ENCODE results near the gene TMEM205. TPM values are rescaled to one million over a fixed set of nuclear protein-coding genes. Genes with fewer than 3 reads are reported as not detected.

TMEM205 gene
- total and polyA plus RNA-seq, 2 experiments from 2014 or later: 123 to 293 TPM

DNA sequence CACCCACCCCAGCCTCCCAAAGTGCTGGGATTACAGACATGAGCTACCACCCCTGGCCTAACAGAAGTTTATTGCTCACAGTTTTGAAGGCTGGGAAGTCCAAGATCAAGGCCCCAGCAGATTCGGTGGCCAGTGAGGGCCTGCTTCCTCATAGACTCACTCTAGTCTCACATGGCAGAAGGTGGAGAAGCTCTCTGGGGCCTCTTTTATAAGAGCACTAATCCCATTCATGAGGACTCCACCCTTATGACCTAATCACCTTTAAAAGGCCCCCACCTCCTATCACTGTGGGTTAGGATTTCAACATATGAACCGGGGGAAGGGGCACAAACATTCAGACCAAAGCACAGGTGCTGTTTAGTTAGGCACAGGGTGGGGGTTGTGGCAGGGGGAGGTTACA, 21.5 kb upstream of the TMEM205 start:
- Histone ChIP-seq H3K27ac (ENCODE audit: low read depth) (no peak overlapping the region), H3K4me1 (ENCODE audit: insufficient read depth) (no peaks in the 10 kb centered on the region; the same call in 1 of the 2 replicates), H3K79me2 (replicated peaks; ENCODE audit: insufficient read depth) (no peaks in the 10 kb centered on the region), H3K27me3 (ENCODE audit: insufficient read depth) (no peaks in the 10 kb centered on the region), H2AFZ (no peak overlapping the region), H3K36me3 (ENCODE audit: insufficient read depth) (no peaks in the 10 kb centered on the region), H3K9me2 (ENCODE audit: insufficient read depth) (no peaks in the 10 kb centered on the region), H3K4me3 (no peak overlapping the region), H4K20me1 (replicated peaks; ENCODE audit: insufficient read depth) (peaks cover 5% of the 10 kb centered on the region; the same call in 1 of the 2 replicates), H3F3A (replicated peaks; ENCODE audit: low read depth) (no peaks in the 10 kb centered on the region), H3K4me2 (no peak overlapping the region)
- DNase-seq (ENCODE audit: low spot score): no peak
- Mint-ChIP-seq H3K27me3 (ENCODE audit: insufficient read depth, low read depth, poor library complexity) (peaks cover 5% of the 10 kb centered on the region), H3K4me3 (no peak overlapping the region), H3K27ac (no peak overlapping the region), H3K36me3 (ENCODE audit: low read depth) (peaks cover 7% of the 10 kb centered on the region; the same call in 1 of the 3 replicates), H3K9me3 (no peaks in the 10 kb centered on the region), H3K4me1 (no peaks in the 10 kb centered on the region; the same call in 2 of the 3 replicates)
- TF ChIP-seq, protein P1, sequence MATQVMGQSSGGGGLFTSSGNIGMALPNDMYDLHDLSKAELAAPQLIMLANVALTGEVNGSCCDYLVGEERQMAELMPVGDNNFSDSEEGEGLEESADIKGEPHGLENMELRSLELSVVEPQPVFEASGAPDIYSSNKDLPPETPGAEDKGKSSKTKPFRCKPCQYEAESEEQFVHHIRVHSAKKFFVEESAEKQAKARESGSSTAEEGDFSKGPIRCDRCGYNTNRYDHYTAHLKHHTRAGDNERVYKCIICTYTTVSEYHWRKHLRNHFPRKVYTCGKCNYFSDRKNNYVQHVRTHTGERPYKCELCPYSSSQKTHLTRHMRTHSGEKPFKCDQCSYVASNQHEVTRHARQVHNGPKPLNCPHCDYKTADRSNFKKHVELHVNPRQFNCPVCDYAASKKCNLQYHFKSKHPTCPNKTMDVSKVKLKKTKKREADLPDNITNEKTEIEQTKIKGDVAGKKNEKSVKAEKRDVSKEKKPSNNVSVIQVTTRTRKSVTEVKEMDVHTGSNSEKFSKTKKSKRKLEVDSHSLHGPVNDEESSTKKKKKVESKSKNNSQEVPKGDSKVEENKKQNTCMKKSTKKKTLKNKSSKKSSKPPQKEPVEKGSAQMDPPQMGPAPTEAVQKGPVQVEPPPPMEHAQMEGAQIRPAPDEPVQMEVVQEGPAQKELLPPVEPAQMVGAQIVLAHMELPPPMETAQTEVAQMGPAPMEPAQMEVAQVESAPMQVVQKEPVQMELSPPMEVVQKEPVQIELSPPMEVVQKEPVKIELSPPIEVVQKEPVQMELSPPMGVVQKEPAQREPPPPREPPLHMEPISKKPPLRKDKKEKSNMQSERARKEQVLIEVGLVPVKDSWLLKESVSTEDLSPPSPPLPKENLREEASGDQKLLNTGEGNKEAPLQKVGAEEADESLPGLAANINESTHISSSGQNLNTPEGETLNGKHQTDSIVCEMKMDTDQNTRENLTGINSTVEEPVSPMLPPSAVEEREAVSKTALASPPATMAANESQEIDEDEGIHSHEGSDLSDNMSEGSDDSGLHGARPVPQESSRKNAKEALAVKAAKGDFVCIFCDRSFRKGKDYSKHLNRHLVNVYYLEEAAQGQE (IDR thresholded peaks at IDR 0.05; ENCODE audit: unreplicated experiment): no peak
- TF ChIP-seq STAT1 (IDR thresholded peaks at IDR 0.05; ENCODE audit: unreplicated experiment) (no peak), CREB1 (CRISPR knock-in tag; IDR thresholded peaks at IDR 0.05; ENCODE audit: low read depth) (no peak), NANOG (IDR thresholded peaks at IDR 0.05; ENCODE audit: borderline replicate concordance) (no peak), EZH2 (IDR thresholded peaks at IDR 0.05; ENCODE audit: low read depth, unreplicated experiment) (no peak), ZNF114 (CRISPR knock-in tag; IDR thresholded peaks at IDR 0.05) (no peak), POLR2AphosphoS5 (IDR thresholded peaks at IDR 0.05; ENCODE audit: low read depth) (no peak), JUNB (IDR thresholded peaks at IDR 0.05; ENCODE audit: unreplicated experiment) (no peak), EZH2phosphoT487 (IDR thresholded peaks at IDR 0.05; ENCODE audit: unreplicated experiment) (no peak), ZNF331 (CRISPR knock-in tag; IDR thresholded peaks at IDR 0.05; ENCODE audit: low read depth) (no peak)
- TF ChIP-seq, protein P2, sequence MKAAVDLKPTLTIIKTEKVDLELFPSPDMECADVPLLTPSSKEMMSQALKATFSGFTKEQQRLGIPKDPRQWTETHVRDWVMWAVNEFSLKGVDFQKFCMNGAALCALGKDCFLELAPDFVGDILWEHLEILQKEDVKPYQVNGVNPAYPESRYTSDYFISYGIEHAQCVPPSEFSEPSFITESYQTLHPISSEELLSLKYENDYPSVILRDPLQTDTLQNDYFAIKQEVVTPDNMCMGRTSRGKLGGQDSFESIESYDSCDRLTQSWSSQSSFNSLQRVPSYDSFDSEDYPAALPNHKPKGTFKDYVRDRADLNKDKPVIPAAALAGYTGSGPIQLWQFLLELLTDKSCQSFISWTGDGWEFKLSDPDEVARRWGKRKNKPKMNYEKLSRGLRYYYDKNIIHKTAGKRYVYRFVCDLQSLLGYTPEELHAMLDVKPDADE (IDR thresholded peaks at IDR 0.05): no peak
- TF ChIP-seq, protein P3, sequence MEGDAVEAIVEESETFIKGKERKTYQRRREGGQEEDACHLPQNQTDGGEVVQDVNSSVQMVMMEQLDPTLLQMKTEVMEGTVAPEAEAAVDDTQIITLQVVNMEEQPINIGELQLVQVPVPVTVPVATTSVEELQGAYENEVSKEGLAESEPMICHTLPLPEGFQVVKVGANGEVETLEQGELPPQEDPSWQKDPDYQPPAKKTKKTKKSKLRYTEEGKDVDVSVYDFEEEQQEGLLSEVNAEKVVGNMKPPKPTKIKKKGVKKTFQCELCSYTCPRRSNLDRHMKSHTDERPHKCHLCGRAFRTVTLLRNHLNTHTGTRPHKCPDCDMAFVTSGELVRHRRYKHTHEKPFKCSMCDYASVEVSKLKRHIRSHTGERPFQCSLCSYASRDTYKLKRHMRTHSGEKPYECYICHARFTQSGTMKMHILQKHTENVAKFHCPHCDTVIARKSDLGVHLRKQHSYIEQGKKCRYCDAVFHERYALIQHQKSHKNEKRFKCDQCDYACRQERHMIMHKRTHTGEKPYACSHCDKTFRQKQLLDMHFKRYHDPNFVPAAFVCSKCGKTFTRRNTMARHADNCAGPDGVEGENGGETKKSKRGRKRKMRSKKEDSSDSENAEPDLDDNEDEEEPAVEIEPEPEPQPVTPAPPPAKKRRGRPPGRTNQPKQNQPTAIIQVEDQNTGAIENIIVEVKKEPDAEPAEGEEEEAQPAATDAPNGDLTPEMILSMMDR (conservative IDR thresholded peaks at IDR 0.05; ENCODE audit: low read depth in 2 of 2): no peak
- TF ChIP-seq, protein P4, sequence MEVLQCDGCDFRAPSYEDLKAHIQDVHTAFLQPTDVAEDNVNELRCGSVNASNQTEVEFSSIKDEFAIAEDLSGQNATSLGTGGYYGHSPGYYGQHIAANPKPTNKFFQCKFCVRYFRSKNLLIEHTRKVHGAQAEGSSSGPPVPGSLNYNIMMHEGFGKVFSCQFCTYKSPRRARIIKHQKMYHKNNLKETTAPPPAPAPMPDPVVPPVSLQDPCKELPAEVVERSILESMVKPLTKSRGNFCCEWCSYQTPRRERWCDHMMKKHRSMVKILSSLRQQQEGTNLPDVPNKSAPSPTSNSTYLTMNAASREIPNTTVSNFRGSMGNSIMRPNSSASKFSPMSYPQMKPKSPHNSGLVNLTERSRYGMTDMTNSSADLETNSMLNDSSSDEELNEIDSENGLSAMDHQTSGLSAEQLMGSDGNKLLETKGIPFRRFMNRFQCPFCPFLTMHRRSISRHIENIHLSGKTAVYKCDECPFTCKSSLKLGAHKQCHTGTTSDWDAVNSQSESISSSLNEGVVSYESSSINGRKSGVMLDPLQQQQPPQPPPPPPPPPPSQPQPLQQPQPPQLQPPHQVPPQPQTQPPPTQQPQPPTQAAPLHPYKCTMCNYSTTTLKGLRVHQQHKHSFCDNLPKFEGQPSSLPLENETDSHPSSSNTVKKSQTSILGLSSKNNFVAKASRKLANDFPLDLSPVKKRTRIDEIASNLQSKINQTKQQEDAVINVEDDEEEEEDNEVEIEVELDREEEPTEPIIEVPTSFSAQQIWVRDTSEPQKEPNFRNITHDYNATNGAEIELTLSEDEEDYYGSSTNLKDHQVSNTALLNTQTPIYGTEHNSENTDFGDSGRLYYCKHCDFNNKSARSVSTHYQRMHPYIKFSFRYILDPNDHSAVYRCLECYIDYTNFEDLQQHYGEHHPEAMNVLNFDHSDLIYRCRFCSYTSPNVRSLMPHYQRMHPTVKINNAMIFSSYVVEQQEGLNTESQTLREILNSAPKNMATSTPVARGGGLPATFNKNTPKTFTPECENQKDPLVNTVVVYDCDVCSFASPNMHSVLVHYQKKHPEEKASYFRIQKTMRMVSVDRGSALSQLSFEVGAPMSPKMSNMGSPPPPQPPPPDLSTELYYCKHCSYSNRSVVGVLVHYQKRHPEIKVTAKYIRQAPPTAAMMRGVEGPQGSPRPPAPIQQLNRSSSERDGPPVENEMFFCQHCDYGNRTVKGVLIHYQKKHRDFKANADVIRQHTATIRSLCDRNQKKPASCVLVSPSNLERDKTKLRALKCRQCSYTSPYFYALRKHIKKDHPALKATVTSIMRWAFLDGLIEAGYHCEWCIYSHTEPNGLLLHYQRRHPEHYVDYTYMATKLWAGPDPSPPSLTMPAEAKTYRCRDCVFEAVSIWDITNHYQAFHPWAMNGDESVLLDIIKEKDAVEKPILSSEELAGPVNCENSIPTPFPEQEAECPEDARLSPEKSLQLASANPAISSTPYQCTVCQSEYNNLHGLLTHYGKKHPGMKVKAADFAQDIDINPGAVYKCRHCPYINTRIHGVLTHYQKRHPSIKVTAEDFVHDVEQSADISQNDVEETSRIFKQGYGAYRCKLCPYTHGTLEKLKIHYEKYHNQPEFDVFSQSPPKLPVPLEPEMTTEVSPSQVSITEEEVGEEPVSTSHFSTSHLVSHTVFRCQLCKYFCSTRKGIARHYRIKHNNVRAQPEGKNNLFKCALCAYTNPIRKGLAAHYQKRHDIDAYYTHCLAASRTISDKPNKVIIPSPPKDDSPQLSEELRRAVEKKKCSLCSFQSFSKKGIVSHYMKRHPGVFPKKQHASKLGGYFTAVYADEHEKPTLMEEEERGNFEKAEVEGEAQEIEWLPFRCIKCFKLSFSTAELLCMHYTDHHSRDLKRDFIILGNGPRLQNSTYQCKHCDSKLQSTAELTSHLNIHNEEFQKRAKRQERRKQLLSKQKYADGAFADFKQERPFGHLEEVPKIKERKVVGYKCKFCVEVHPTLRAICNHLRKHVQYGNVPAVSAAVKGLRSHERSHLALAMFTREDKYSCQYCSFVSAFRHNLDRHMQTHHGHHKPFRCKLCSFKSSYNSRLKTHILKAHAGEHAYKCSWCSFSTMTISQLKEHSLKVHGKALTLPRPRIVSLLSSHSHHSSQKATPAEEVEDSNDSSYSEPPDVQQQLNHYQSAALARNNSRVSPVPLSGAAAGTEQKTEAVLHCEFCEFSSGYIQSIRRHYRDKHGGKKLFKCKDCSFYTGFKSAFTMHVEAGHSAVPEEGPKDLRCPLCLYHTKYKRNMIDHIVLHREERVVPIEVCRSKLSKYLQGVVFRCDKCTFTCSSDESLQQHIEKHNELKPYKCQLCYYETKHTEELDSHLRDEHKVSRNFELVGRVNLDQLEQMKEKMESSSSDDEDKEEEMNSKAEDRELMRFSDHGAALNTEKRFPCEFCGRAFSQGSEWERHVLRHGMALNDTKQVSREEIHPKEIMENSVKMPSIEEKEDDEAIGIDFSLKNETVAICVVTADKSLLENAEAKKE (CRISPR knock-in tag; IDR thresholded peaks at IDR 0.05): no peak
- ATAC-seq: no peak

All from GM23338 (cell line).